ENCODE data around the gene TMEM86A. TPM values are rescaled to one million over a fixed set of nuclear protein-coding genes. Genes with fewer than 3 reads are reported as not detected.

TMEM86A gene
- total and polyA plus RNA-seq, 2 of the 8 experiments (the other 6 are each of a cell fraction or from before 2014, with no cell fraction given): 1.5 to 1.7 TPM

DNA sequence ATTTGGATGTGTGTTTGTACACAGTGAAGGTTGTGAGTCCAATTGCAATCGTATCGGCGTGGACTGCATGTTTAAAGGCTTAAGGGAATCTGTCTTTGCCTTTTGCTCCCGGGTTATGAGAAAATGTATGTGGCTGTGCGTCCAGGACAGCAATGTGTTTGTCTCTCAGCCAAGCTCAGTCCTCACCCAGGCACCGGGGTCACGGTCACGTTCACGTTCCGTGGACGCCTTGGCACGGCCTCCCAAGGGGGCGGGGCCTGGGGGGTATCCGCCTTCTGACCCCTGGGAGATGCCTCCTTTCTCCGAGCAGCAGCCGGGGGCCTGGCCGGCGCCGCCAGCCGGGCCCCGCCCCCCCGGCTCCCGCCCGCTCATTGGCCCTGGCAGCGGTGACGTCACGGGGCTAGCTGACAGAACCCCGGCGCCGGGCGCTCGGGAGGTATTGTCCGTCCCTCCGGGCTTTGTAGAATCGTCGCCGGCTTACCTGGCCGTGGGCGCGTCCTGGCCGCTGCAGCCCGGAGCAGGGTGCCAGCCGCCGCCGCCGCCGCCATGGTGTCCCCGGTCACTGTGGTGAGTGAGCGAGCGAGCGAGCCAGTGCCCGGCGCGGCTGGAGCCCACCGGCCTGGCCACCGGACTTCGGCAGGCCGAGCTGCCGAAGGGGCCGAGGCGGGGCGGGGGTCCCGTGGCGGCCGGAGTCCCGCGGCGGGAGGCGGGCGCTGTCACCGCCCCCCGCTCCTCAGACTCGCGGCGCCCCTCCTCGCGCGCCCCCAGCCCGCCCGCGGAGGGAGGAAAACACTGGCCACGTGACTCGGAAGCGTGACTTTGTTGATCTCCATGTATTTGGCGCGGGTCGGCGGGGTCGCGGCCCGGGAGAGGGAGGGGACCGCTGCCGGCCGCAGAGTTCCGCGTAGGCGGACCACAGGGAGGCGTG, at the start of gene TMEM86A (continued):
- TF ChIP-seq MAX (IDR thresholded peaks at IDR 0.05) (peak; percentile 80; the same call in 1 of the 2 replicates), RNF2 (IDR thresholded peaks at IDR 0.05; ENCODE audit: borderline replicate concordance, low read depth, low read length, missing control alignments, poor library complexity, severe bottlenecking) (peak; percentile 22), GABPA (IDR thresholded peaks at IDR 0.05; ENCODE audit: borderline replicate concordance, insufficient read depth, low read length) (no peak), EZH2 (IDR thresholded peaks at IDR 0.05; ENCODE audit: low read depth, low read length, severe bottlenecking) (no peak), KDM1A (IDR thresholded peaks at IDR 0.05; ENCODE audit: borderline replicate concordance, low read length) (no peak), CHD2 (IDR thresholded peaks at IDR 0.05; ENCODE audit: low read length) (no peak), CREB1 (IDR thresholded peaks at IDR 0.05) (peak; percentile 81), KDM5A (IDR thresholded peaks at IDR 0.05; ENCODE audit: low read length) (no peak), ATF2 (IDR thresholded peaks at IDR 0.05; ENCODE audit: low read length) (no peak), USF2 (IDR thresholded peaks at IDR 0.05; ENCODE audit: low read length) (peak; percentile 57), RFX5 (IDR thresholded peaks at IDR 0.05; ENCODE audit: borderline replicate concordance, low read depth, low read length) (no peak), RXRA (IDR thresholded peaks at IDR 0.05; ENCODE audit: insufficient read depth, low read depth, low read length) (no peak)
